NCI-H82 treated with DMSO at 0.1 percent for 48 hours (cell line): ENCODE measurements around the gene GPS1.

ENCODE experiments used
- DNase-seq: peaks from one replicate; lab custom pipeline; 2025; ENCODE audit not compliant: unreplicated experiment; lab: John Stamatoyannopoulos, UW

GPS1 gene

GRCh38 chr17:82041144-82041814 lies 10.4 kb upstream of the GPS1 start:
- no peak for DNase-seq

DNA sequence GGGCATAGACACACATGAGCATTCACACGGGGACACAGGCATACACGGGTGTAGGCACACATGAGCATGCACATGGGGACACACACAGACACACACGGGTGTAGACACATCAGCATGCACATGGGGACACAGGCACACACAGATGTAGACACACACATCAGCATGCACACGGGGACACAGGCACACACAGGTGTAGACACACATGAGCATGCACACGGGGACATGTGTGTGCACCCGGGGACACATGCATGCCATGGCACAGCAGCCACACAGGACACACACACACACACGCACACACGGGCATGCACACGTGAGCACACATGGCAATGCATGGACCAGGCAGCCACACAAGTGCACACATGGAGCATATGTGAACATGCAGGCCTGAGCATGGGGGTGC lies 9.0 kb upstream of the GPS1 start:
- no peak for DNase-seq

DNA sequence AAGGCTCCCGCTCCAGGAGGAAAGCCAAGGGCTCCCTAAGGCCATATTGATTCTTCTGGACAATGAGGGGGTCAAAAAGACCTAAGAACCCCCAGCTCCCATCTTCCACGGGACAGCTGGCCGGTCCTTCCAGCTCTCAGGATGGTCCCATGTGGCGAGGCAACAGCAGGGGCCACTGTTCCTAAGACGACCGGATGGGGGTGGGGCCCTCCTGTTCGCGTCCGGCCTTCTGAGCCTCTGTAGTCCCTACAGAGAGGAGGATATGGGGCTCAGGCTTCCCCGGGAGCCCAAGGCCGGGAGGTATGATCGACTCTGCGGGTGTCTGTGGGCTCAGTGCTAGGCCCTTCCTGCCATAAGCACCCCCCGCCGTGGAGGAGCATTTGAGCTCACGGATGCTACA lies 8.2 kb upstream of the GPS1 start:
- DNase-seq, result no peak

DNA sequence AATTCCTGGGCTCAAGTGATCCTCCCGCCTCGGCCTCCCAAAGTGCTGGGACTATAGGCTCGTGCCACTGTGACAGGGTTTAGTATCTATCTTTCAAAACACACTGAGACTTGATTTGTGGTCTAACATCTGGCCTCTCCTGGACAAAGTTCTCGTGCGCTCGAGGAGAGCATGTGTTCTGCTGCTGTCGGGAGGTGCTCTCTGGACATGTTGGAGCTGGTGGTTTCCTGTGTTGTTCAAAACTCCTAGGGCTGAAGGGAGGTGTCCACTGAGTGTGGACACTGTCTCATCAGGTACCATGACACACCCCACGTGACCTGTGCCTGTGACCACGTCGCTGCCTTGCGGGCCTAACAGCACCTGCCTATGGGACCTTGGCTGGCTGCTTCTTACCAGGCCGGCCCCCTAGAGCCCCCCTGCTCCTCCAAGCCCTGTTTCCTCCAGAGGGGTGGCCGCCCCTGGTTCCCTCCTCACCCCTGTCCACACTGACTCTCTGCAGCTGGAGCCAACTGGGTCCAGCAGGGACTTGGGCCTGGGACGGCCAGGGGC lies 5.7 kb upstream of the GPS1 start:
- DNase-seq, result no peak

DNA sequence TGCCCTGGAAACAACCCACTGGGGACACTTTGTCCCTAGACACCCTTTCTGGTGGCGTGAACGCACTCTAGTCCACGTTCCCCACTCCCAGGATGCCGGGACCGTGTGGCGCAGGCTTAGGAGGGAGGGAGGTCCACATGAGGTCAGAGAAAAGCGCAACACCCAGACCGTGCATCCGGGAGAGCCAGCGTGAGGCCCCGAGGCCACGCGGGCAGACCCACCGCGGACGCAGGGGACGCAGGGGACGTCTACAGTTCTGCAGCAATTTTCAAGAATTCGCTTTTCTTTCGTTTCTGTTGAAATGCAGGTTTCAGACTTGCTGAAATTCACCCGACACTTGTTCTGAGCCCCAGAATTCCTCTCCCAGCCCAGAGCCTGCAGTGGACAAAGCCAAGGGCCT lies 4.8 kb upstream of the GPS1 start:
- no peak for DNase-seq

GRCh38 chr17:82047379-82047778 lies 4.3 kb upstream of the GPS1 start:
- DNase-seq, result no peak

DNA sequence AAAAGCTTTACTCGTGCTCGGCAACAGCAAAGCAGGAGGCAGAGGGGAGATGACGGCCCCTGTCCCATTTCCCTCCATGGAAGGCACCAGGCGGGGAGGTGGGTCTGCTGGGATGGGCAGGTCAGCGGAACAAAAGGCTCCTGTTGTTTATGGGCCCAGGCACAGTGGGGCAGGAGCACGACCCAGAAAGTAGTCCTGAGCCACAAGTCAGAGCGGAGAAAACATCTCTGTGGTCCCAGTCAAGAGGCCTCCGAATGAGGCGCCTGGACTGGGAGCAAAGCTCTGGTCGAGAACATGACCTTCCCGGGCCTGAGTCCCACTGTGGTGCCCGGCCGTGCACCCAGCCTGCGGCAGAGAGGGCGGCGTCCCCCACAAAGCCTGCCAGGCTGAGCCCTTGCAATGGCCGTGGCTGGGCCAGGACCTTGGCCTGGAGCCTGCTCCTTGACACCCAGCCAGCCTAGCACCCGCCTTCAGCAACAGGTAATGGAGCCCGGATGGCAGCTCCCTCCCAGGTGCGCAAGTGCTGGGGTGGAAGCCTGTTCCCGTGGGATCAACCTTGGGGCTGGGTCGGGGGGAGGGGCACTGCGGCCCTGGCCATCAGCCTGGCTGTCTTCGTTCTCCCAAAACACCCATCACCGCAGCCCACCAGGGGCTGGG lies 3.7 kb upstream of the GPS1 start:
- no peak for DNase-seq

GRCh38 chr17:82048571-82048971 lies 3.1 kb upstream of the GPS1 start:
- DNase-seq, result no peak

GRCh38 chr17:82049106-82049505 lies 2.6 kb upstream of the GPS1 start:
- DNase-seq, result no peak

GRCh38 chr17:82049521-82049971 lies 2.2 kb upstream of the GPS1 start:
- DNase-seq, result no peak

DNA sequence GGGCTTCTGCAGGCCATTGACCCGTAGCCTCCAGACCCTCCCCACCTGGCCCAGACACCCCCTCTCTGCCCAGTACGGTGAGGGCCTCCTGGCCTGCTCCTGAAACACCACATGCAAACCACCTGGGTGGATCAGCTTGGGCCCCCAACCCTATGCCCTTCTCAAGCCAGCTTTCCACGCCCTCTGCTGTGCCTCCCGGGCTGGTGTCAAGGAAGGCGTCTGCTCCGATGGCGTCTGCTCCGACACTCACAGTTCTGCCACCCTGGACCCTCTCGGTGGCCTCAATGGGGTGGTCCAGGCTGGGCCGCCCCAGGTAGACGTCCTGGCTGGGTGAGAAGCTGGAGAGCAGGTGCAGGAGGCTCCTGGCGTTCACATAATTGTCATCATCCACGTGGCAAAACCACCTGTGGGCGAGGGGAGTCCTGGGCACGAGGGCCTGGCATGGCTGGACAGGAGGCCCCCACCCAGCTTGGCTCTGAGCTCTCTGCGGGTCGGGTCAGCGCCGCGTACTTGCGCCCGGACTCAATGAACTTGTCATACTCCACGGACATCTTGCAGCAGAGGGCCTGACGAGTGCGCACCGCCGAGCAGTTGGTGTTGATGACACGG lies 1.4 kb upstream of the GPS1 start:
- no peak for DNase-seq

DNA sequence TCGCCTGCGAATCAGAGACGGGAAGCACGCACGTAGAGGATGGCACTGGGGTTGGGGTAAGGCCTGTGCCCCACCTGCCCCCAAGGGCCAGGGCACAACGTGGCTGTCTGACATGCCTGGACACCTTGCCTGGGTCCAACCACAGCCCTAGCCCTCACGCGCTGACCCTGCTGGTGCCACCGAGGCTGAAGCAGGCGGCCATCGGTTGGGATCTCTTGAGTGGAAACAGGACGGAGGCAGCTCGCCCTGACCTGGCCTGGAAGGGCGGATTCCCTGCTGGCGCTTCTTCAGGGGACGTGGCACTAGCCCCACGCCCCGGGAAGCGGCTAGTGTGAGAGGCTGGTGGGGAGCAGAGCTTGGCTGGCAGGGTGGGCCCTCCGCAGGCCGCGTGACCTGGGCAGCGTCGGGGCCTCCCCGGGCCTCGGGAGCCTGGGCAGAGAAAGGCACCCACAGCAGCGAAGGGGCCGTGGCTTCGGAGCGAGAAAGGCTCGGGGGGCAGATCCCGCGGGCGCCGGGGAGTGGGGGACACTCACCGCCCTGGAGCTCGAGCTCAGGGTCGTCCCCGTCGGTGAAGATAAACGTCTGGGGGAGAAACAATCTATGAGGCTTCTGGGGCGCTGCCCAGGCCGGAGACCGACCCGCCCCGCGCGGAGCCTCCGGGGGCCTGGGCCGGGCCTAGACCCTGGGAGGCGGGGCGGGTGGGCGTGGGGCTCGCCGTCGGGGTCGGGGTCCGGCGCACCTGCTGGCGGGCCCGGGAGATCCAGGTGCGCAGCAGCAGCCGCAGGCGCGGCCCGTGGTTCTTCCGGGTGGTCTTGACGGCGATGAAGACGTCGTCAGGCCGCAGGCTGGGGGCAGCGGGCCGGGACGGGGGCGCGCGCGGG lies 697 bp upstream of the GPS1 start:
- DNase-seq, result no peak

DNA sequence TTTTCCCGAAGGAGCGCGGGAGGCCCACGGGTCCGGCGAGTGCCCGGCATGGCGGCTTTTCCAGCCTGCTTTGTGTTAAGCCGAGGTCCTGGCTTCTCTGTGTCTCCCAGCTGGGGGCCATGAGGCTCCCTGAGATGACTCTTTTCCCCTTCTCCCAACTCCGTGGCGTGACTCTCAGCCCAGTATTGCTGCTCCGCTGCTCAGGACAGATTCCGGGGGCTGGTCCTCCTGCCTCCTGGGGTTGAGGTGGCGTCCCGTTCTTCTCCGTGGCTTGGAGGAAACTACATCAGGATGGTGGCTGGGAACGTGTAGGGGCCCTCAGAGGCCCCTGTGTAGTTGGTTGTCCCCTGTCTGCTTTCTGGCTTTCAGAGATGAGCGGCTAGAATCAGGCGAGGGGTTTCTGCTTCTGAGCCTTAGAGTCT lies 951 bp downstream of the GPS1 start:
- no peak for DNase-seq

GRCh38 chr17:82053130-82053529 lies 1.4 kb downstream of the GPS1 start:
- no peak for DNase-seq

DNA sequence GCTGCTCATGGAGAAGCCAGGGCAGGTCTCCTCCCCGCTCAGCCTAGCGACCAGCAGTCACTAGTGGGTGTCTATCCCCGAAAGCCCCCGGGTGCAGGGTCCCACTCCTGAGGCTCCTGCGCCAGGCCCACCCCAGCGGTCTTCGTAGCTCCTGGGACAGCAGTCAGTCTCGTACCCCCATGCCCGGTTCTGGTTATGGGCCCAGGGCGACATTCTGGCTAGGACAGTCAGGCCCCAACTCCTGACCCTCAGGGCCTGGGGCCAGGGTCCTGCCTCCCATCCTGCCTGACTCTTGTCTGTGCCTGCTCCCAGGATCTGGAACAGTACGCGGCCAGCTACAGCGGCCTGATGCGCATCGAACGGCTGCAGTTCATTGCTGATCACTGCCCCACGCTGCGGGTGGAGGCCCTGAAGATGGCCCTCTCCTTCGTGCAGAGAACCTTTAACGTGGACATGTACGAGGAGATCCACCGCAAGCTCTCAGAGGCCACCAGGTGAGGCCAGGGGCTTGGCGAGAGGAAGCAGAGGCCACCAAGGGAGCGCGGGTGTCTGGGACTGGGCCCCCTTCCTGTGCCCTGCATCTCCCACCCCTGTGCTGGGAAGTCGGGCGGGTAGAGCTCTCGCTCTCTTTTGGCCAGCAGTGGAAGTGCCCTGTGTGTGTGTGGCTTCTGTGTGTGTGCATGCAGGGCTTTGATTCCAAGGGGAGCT lies 2.0 kb downstream of the GPS1 start:
- DNase-seq, result no peak

- no peak for DNase-seq
Observed at GRCh38 chr17:82054351-82055022, 2.8 kb downstream of the GPS1 start.

DNA sequence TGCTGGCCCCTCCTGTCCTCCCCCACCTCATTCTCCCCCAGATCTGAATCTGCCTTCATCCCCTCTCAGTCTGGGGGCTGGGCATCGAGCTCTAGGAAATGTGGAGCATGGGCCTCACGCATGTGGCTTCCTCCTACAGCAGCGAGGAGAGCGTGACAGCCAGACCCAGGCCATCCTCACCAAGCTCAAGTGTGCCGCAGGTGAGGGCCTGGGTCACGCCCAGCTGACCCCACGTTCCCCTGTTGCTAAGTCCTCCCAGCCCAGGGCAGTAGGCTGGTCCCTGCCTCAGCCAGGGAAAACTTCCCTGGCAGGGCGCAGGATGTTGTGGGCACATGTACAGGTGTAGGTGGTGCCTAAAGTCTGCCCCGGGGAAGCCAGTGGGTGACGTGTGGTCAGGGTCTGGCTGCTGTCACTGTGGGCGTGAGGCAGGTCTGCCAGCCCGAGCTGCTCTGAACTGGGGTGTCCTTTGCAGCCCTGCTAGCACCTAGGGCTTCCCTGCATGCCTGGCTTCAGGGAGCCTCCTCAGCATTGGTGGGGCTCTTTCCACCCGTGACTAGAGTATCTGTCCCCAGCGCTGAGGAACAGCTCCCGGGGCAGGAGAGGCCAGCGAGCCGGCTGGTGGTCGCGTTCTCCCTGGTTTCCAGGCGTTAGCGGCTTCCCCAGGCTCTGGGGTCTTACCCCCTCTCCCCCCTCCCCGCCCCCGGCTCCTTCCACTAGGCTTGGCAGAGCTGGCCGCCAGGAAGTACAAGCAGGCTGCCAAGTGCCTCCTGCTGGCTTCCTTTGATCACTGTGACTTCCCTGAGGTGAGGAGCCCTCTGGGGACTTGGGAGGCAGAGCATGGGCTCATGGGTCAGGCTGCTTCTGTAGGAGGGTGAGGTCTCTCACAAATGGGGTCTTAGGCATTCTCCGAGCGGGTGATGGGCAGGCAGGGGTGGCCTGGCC lies 3.6 kb downstream of the GPS1 start:
- no peak for DNase-seq

GRCh38 chr17:82055965-82056728 lies 4.4 kb downstream of the GPS1 start:
- DNase-seq, result no peak
